Neural progenitor cell (in vitro differentiated cells): Measurements from ENCODE around the gene KLRF1.

Experiments
- CTCF ChIP-seq: fragments of 200-600 bp; sonication (generic); IDR thresholded peaks from 2 replicates; pipeline ENCODE4 v1.5.1; 2017; ENCODE audit warnings: antibody characterized with exemption, mild to moderate bottlenecking
- EZH2 ChIP-seq: fragments of 200-600 bp; sonication (generic); IDR thresholded peaks from 2 replicates; pipeline ENCODE4 v1.6.1; 2017; ENCODE audit warnings: antibody characterized with exemption, mild to moderate bottlenecking, moderate library complexity

GRCh38 chr12:9797722-9798619 is 29.3 kb upstream of the KLRF1 start:
- TF ChIP-seq CTCF: peak; percentile 63
- TF ChIP-seq EZH2: no peak
